ENCODE measurements around the gene MRTFA.
"Not testable (repeated sequence)": the region's sequence is repeated elsewhere in the genome, so short reads cannot be mapped to it uniquely, and the experiment has no call there.

MRTFA gene

GRCh38 chr22:40586781-40587180 lies 49.7 kb downstream of the MRTFA start:
- DNase-seq, result no peak
- no peak for TF ChIP-seq POLR2A (IDR thresholded peaks at IDR 0.05; ENCODE audit: low read length)
- no peak for TF ChIP-seq GATA1 (IDR thresholded peaks at IDR 0.05; ENCODE audit: low read depth, low read length)

DNA sequence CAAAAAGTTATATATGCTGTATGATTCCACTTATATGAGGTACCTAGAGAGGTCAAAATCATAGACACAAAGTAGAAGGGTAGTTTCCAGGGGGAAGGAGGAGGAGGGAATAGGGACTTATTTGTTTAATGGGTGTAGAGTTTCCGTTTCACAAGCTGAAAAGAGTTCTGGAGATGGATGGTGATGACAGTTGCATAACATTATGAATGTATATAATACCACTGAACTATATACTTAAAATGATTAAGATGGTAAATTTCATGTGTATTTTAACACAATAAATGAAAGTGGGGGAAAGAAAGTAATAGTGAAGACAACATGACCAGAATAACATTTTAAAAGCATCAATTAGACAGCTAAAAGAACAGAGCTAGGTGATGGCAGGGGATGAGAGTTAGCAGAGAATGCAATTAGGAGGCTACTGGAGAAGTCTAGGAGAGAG lies 51.2 kb downstream of the MRTFA start:
- TF ChIP-seq GATA1 (IDR thresholded peaks at IDR 0.05; ENCODE audit: low read depth, low read length), result no peak
- TF ChIP-seq POLR2A (IDR thresholded peaks at IDR 0.05; ENCODE audit: low read length), result no peak
- DNase-seq, result no peak

DNA sequence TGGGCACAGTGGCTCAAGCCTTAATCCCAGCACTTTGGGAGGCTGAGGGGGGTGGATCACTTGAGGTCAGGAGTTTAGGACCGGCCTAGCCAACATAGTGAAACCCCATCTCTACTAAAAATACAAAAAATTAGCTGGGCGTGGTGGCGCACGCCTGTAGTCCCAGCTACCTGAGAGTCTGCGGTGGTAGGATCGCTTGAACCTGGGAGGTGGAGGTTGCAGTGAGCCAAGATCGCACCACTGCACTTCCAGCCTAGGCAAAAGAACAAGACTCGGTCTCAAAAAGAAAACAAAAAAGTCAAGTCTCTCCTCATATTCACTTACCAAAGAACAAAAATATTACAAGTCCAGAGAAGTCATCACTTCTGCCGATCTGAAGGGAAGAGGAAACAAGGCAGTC lies 51.8 kb downstream of the MRTFA start:
- not testable (repeated sequence) for DNase-seq

DNA sequence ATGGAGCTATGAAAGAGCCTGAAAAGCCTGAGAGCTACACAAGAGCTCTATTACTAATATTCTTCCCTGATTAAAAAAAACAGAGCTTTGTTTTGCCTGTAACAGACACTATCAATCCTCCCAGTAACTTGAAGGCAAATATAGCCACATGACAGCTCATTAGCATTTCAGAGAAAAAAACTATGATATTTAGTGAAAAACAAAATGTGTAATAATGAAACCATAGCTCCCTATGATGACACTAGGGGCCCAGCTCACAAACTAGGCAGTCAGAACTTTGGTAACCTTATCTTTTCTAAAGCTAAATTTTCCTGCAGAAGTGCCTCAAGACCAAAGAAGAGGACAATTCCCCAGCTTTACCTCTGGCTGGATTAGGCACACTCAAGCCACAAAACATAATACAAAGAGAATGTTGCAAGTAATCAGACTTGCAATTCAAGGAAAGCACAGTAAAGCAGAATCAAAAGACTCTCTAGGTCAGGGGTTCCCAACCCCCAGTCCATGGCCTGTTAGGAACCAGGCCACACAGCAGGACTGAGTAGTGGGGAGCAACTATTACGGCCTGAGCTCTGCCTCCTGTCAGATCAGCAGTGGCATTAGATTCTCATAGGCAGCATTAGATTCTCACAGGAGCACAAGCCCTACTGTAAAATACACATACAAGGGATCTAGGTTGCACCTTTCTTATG lies 53.3 kb downstream of the MRTFA start:
- no peak for DNase-seq
- TF ChIP-seq POLR2A (IDR thresholded peaks at IDR 0.05; ENCODE audit: low read length), result no peak
- TF ChIP-seq GATA1 (IDR thresholded peaks at IDR 0.05; ENCODE audit: low read depth, low read length), result no peak

GRCh38 chr22:40582063-40582462 lies 54.5 kb downstream of the MRTFA start:
- DNase-seq, result no peak

GRCh38 chr22:40580631-40581030 lies 55.9 kb downstream of the MRTFA start:
- TF ChIP-seq GATA1 (IDR thresholded peaks at IDR 0.05; ENCODE audit: low read depth, low read length), result no peak
- TF ChIP-seq POLR2A (IDR thresholded peaks at IDR 0.05; ENCODE audit: low read length), result no peak
- no peak for DNase-seq

More at GRCh38 chr22:40582063-40582462, 54.5 kb downstream of the MRTFA start:
- TF ChIP-seq GATA1 (IDR thresholded peaks at IDR 0.05; ENCODE audit: low read depth, low read length), result no peak
- no peak for TF ChIP-seq POLR2A (IDR thresholded peaks at IDR 0.05; ENCODE audit: low read length)

GRCh38 chr22:40578171-40578570 lies 58.3 kb downstream of the MRTFA start:
- no peak for TF ChIP-seq POLR2A (IDR thresholded peaks at IDR 0.05; ENCODE audit: low read length)
- TF ChIP-seq GATA1 (IDR thresholded peaks at IDR 0.05; ENCODE audit: low read depth, low read length), result no peak

DNA sequence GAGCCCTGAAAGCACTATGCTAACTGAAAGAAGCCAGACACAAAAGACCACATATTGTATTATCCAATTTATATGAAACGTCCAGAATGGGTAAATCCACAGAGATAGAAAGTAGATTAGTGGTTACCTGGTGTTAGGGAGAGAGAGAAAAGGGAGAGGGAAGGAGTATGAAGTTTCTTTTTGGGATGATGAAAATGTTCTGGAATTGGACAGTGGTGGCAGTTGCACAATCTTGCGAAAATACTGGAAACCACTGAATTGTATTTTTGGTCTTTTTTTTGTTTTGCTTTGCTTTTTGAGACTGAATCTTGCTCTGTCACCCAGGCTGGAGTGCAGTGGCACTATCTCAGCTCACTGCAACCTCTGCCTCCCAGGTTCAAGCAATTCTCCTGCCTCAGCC lies 63.5 kb downstream of the MRTFA start:
- TF ChIP-seq GATA1 (IDR thresholded peaks at IDR 0.05; ENCODE audit: low read depth, low read length) (no peak), POLR2A (IDR thresholded peaks at IDR 0.05; ENCODE audit: low read length) (no peak)
- DNase-seq, result no peak

More at GRCh38 chr22:40578171-40578570, 58.3 kb downstream of the MRTFA start:
- peak in 1 of 2 experiments; percentile 22 for DNase-seq

DNA sequence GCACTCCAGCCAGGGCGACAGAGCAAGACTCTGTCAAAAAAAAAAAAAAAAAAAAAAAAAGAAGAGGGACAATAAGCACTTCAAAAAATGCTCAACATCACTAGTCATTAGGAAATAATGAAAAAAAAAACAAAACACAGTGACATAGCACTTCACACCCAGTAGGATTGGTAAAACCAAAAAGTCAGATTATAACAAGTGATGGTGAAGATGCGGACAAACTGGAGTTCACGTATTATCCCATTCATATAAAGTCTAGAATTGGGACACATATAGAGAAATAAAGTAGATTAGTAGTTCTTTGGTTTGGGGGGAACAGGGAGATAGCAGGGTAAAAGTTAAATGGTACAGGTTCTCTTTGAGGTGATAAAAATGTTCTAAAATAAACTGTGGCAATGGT lies 64.6 kb downstream of the MRTFA start:
- DNase-seq, result no peak
- TF ChIP-seq GATA1 (IDR thresholded peaks at IDR 0.05; ENCODE audit: low read depth, low read length) (no peak), POLR2A (IDR thresholded peaks at IDR 0.05; ENCODE audit: low read length) (no peak)

DNA sequence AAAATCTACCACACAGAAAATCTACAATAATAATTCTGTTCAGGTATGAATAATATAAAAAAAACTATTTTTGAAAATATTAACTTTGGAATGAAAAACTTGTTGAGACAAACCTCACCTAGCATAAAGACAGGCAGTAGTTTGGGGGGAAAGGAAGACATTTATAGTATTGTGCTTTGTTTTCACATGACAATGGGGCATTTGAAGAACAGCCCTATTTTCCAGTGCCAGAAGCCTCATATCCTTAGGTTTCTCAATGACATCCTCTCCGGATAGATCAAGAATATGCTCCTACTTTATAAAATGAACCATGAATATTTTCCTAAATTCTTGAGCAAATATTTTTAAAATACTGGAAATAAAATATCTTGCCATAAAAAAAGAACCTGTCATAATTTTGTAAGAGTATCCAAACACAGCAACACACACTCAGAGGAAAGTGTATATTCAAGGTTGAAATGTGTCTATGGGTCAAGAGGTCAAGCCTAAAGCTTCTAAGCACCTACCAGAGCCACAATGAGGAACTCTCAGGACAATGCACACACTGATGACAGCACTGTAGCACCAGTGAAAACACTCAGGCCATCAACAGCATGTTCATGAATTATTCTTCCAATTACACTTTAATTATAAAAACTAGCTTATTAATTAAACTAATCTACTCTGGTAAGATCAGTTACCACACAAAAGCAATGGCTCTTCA lies 68.7 kb downstream of the MRTFA start:
- no peak for DNase-seq
- TF ChIP-seq POLR2A (IDR thresholded peaks at IDR 0.05; ENCODE audit: low read length), result no peak
- TF ChIP-seq GATA1 (IDR thresholded peaks at IDR 0.05; ENCODE audit: low read depth, low read length), result no peak

DNA sequence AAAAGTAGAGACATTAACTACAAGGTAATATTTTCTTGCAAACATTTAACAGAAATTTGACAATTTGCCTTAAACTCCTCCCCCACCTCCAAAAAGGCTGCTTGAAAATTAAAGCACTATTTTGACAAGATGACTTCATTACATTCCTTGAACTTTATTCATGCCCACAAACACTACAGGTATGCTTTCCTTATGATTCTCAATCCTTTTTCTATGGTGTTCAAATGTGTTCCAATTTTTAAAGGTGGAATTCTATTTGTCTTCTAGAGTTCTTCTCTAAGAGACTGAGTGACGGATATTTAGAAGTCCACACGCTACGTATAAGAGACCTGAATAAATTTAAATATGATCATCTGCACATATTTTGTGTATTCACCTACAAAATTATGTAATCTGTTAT lies 69.4 kb downstream of the MRTFA start:
- no peak for TF ChIP-seq GATA1 (IDR thresholded peaks at IDR 0.05; ENCODE audit: low read depth, low read length)
- no peak for TF ChIP-seq POLR2A (IDR thresholded peaks at IDR 0.05; ENCODE audit: low read length)
- DNase-seq, result no peak

- peak in 1 of 2 experiments; percentile 19 for DNase-seq
- TF ChIP-seq GATA1 (IDR thresholded peaks at IDR 0.05; ENCODE audit: low read depth, low read length), result no peak
These were observed 75.5 kb downstream of the MRTFA start for GRCh38 chr22:40560994-40561515.

GRCh38 chr22:40560551-40560950 lies 76.0 kb downstream of the MRTFA start:
- DNase-seq, result peak; percentile 68 to 86

GRCh38 chr22:40557972-40558371 lies 78.5 kb downstream of the MRTFA start:
- no peak for TF ChIP-seq GATA1 (IDR thresholded peaks at IDR 0.05; ENCODE audit: low read depth, low read length)
- TF ChIP-seq POLR2A (IDR thresholded peaks at IDR 0.05; ENCODE audit: low read length), result no peak
- no peak for DNase-seq

More at GRCh38 chr22:40560551-40560950, 76.0 kb downstream of the MRTFA start:
- no peak for TF ChIP-seq POLR2A (IDR thresholded peaks at IDR 0.05; ENCODE audit: low read length)
- no peak for TF ChIP-seq GATA1 (IDR thresholded peaks at IDR 0.05; ENCODE audit: low read depth, low read length)

DNA sequence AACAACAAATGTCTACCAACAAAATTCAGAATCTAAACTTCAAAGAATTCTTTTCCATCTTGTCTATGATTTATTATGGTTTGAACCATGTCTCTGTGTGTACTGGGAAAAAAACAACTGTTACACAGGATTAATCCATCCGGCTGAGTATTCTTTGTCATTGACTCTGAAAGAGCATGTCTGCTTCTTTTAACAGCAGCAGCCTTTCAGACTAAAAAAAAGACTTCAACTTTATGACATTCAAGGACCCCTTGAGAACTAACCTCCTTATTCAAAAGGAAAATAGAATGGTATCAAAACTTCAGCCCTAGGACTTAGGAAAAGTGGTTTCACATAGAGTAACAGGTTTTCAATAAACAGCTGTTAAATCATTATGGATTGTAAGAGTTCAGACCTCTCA lies 79.9 kb downstream of the MRTFA start:
- TF ChIP-seq GATA1 (IDR thresholded peaks at IDR 0.05; ENCODE audit: low read depth, low read length) (no peak), POLR2A (IDR thresholded peaks at IDR 0.05; ENCODE audit: low read length) (no peak)
- no peak for DNase-seq

DNA sequence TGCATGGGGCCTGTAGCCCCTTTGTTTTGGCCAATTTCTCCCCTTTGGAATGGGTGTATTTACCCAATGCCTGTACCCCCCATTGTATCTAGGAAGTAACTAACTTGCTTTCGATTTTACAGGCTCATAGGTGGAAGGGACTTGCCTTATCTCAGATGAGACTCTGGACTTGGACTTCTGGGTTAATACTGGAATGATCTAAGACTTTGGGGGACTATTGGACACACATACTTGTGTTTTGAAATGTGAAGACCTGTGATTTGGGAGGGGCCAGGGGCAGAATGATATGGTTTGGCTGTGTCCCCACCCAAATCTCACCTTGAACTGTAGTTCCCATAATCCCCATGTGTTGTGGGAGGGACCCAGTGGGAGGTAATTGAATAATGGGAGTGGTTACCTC lies 82.5 kb downstream of the MRTFA start:
- not testable (repeated sequence) for DNase-seq

All from erythroblast (primary cell).